ENCODE measurements around the gene POLG2. TPM values are rescaled to one million over a fixed set of nuclear protein-coding genes. Genes with fewer than 3 reads are reported as not detected.

The POLG2 gene
- total and polyA plus RNA-seq, 9 of the 15 experiments (the other 6 are each of a cell fraction or from before 2014, with no cell fraction given), result 13.4 to 44.8 (median 37.0) TPM

GRCh38 chr17:64533784-64534183 lies 36.9 kb upstream of the POLG2 start (continued):
- TF ChIP-seq ZNF512 (tag; IDR thresholded peaks at IDR 0.05), result no peak
- TF ChIP-seq NONO (IDR thresholded peaks at IDR 0.05; ENCODE audit: low read depth in 2 of 2, low read length in 1 of 2), result no peak
- TF ChIP-seq ZBTB40 (IDR thresholded peaks at IDR 0.05), result no peak
- no peak for TF ChIP-seq ZBTB40 (CRISPR knock-in tag; IDR thresholded peaks at IDR 0.05)
- no peak for TF ChIP-seq GTF2F1 (IDR thresholded peaks at IDR 0.05; ENCODE audit: low read depth, low read length)
- TF ChIP-seq TEAD1 (CRISPR knock-in tag; IDR thresholded peaks at IDR 0.05), result 0 out of 4 replicates have a peak, but pooled peaks of 1 of the 2 experiments have one; percentile 13
- TF ChIP-seq ZBTB12 (CRISPR knock-in tag; IDR thresholded peaks at IDR 0.05), result no peak
- no peak for TF ChIP-seq E2F1 (CRISPR knock-in tag; IDR thresholded peaks at IDR 0.05)
- TF ChIP-seq SRSF3 (IDR thresholded peaks at IDR 0.05; ENCODE audit: insufficient read depth, low read length), result no peak
- TF ChIP-seq ZBTB11 (CRISPR knock-in tag; IDR thresholded peaks at IDR 0.05), result no peak
